DOHH2 (cell line): ENCODE results near the gene ST6GAL1.

ENCODE experiments used
- H3F3A ChIP-seq: fragments of 200-600 bp; sonication (generic), shearing (Covaris generic); 2 replicates; pipeline ENCODE4 v1.6.0; 2016; ENCODE audit warnings: antibody characterized with exemption, mild to moderate bottlenecking; ENCODE audit not compliant: control insufficient read depth, insufficient read depth
- H3K27ac ChIP-seq: fragments of 200-600 bp; sonication (generic); 2 replicates; pipeline ENCODE4 v1.5.1; 2014; ENCODE audit warnings: low read depth, mild to moderate bottlenecking, low read length, moderate library complexity
- H3K27me3 ChIP-seq: fragments of 200-600 bp; sonication (generic); 2 replicates; pipeline ENCODE4 v1.6.1; 2014; ENCODE audit warnings: mild to moderate bottlenecking, low read length, mixed read lengths; ENCODE audit not compliant: control insufficient read depth
- H3K36me3 ChIP-seq: fragments of 200-600 bp; sonication (generic); 2 replicates; pipeline ENCODE4 v1.6.1; 2014; ENCODE audit warnings: mild to moderate bottlenecking, low read length, moderate library complexity, mixed read lengths; ENCODE audit not compliant: control insufficient read depth
- H3K4me1 ChIP-seq: fragments of 200-600 bp; sonication (generic); 2 replicates; pipeline ENCODE4 v1.6.1; 2014; ENCODE audit warnings: mild to moderate bottlenecking, low read length, mixed read lengths; ENCODE audit not compliant: control insufficient read depth
- H3K4me2 ChIP-seq: fragments of 200-600 bp; sonication (generic); 2 replicates; pipeline ENCODE4 v1.6.0; 2014; ENCODE audit warnings: mild to moderate bottlenecking, low read length, moderate library complexity
- H3K4me3 ChIP-seq: fragments of 200-600 bp; sonication (generic); 2 replicates; pipeline ENCODE4 v1.5.1; 2014; ENCODE audit warnings: mild to moderate bottlenecking, low read length, mixed read lengths
- H3K79me2 ChIP-seq: fragments of 200-600 bp; sonication (generic); 2 replicates; pipeline ENCODE4 v1.6.1; 2014; ENCODE audit warnings: mild to moderate bottlenecking, low read length, mixed read lengths; ENCODE audit not compliant: control insufficient read depth
- H3K9me2 ChIP-seq: fragments of 200-600 bp; sonication (generic); replicated peaks from 2 replicates; pipeline ENCODE4 v1.6.1; 2014; ENCODE audit warnings: mild to moderate bottlenecking, low read length, mixed read lengths; ENCODE audit not compliant: control insufficient read depth
- H3K9me3 ChIP-seq: fragments of 200-600 bp; sonication (generic); 2 replicates; pipeline ENCODE4 v1.6.1; 2014; ENCODE audit warnings: antibody characterized with exemption, low read length, mixed read lengths; ENCODE audit not compliant: control insufficient read depth, insufficient read depth
- H4K20me1 ChIP-seq: fragments of 200-600 bp; sonication (generic); 2 replicates; pipeline ENCODE4 v1.6.0; 2014; ENCODE audit warnings: low read depth, mild to moderate bottlenecking, antibody characterized with exemption, low read length, moderate library complexity; ENCODE audit not compliant: control insufficient read depth, insufficient read depth
- CTCF ChIP-seq: fragments of 200-600 bp; sonication (generic); IDR thresholded peaks from one replicate; pipeline ENCODE4 v1.5.1; 2014; ENCODE audit warnings: antibody characterized with exemption, mild to moderate bottlenecking, low read depth, low read length; ENCODE audit not compliant: poor library complexity, severe bottlenecking
- EZH2phosphoT487 ChIP-seq: fragments of 200-600 bp; sonication (generic); IDR thresholded peaks from 2 replicates; pipeline ENCODE4 v1.6.1; 2017; ENCODE audit warnings: borderline replicate concordance, mild to moderate bottlenecking, antibody characterized with exemption, low read length, moderate library complexity, mixed read lengths

Gene ST6GAL1

GRCh38 chr3:187046033-187046432 is 115.7 kb downstream of the ST6GAL1 start:
- TF ChIP-seq EZH2phosphoT487: no peak
- no peak for TF ChIP-seq CTCF
- Histone ChIP-seq H3K79me2 (peaks cover 100% of the 10 kb centered on the region), H3K9me3 (peaks cover 9% of the 10 kb centered on the region; the same call in 1 of the 2 replicates), H3K27ac (no peak overlapping the region), H3K9me2 (no peaks in the 10 kb centered on the region), H3K4me1 (peaks cover 69% of the 10 kb centered on the region), H3K4me2 (no peak overlapping the region; the same call in 1 of the 2 replicates), H3K36me3 (peaks cover 97% of the 10 kb centered on the region), H3F3A (peaks cover 27% of the 10 kb centered on the region), H3K4me3 (no peak overlapping the region), H4K20me1 (peaks cover 37% of the 10 kb centered on the region), H3K27me3 (no peaks in the 10 kb centered on the region)

- peaks cover 13% of the 10 kb centered on the region; the same call in 1 of the 2 replicates for H3K9me3 ChIP-seq
- no peak overlapping the region for H3K4me2 ChIP-seq
- H4K20me1 ChIP-seq: peaks cover 20% of the 10 kb centered on the region; the same call in 1 of the 2 replicates
- TF ChIP-seq CTCF: no peak
- TF ChIP-seq EZH2phosphoT487: no peak
- H3K27me3 ChIP-seq: no peaks in the 10 kb centered on the region
- H3K27ac ChIP-seq: no peak overlapping the region
- H3K4me1 ChIP-seq: peaks cover 47% of the 10 kb centered on the region
- H3K9me2 ChIP-seq: no peaks in the 10 kb centered on the region
- peaks cover 94% of the 10 kb centered on the region for H3K36me3 ChIP-seq
- peaks cover 95% of the 10 kb centered on the region for H3K79me2 ChIP-seq
- no peak overlapping the region for H3K4me3 ChIP-seq
- peaks cover 2% of the 10 kb centered on the region for H3F3A ChIP-seq
Observed at GRCh38 chr3:187049462-187050101, 119.3 kb downstream of the ST6GAL1 start.

- H3F3A ChIP-seq: no peaks in the 10 kb centered on the region; the same call in 1 of the 2 replicates
- no peak overlapping the region for H3K4me3 ChIP-seq
- no peaks in the 10 kb centered on the region for H3K27me3 ChIP-seq
- H3K36me3 ChIP-seq: peaks cover 90% of the 10 kb centered on the region
- H3K9me3 ChIP-seq: peaks cover 13% of the 10 kb centered on the region; the same call in 1 of the 2 replicates
- TF ChIP-seq EZH2phosphoT487 (no peak), CTCF (no peak)
- H3K4me2 ChIP-seq: no peak overlapping the region
- peaks cover 92% of the 10 kb centered on the region for H3K79me2 ChIP-seq
- peaks cover 5% of the 10 kb centered on the region; the same call in 1 of the 2 replicates for H4K20me1 ChIP-seq
- peaks cover 33% of the 10 kb centered on the region for H3K4me1 ChIP-seq
- no peak overlapping the region for H3K27ac ChIP-seq
- no peaks in the 10 kb centered on the region for H3K9me2 ChIP-seq
Observed at GRCh38 chr3:187051066-187051465, 120.7 kb downstream of the ST6GAL1 start.
